ENCODE data around the gene PIK3R6. TPM values are rescaled to one million over a fixed set of nuclear protein-coding genes. Genes with fewer than 3 reads are reported as not detected.
"Not testable (repeated sequence)": the region's sequence is repeated elsewhere in the genome, so short reads cannot be mapped to it uniquely, and the experiment has no call there.

Gene PIK3R6
- total RNA-seq, 6 experiments from 2014 or later, result 0.18 to 0.62 (median 0.25) TPM; not detected in 1

- DNase-seq, result no peak
- no peak for ATAC-seq
- Histone ChIP-seq H3K36me3 (no peaks in the 10 kb centered on the region), H3K4me3 (no peak overlapping the region), H3K4me1 (no peaks in the 10 kb centered on the region), H3K27ac (no peak overlapping the region), H3K9me3 (no peaks in the 10 kb centered on the region), H3K27me3 (no peaks in the 10 kb centered on the region)
- no peak for TF ChIP-seq POLR2A (IDR thresholded peaks at IDR 0.05)
- no peak for TF ChIP-seq CTCF (IDR thresholded peaks at IDR 0.05)
- WGBS (ENCODE audit: insufficient coverage, low coverage, low lambda C conversion rate, missing lambda C conversion rate), result 68% methylated on average over 16 of the region's 23 CpGs
- intact Hi-C loops (cut with DNase I), result no loop called here
Observed at GRCh38 chr17:8885967-8886684, 18.7 kb upstream of the PIK3R6 start.

- ATAC-seq, result not testable (repeated sequence)
Observed at GRCh38 chr17:8885163-8885966, 17.9 kb upstream of the PIK3R6 start.

GRCh38 chr17:8884336-8884990, 17.0 kb upstream of the PIK3R6 start:
- no peaks in the 10 kb centered on the region for H3K9me3 ChIP-seq
- no peaks in the 10 kb centered on the region for H3K27me3 ChIP-seq
- 80% methylated on average over 5 of the region's 16 CpGs for WGBS (ENCODE audit: insufficient coverage, low coverage, low lambda C conversion rate, missing lambda C conversion rate)
- TF ChIP-seq CTCF (IDR thresholded peaks at IDR 0.05) (no peak), POLR2A (IDR thresholded peaks at IDR 0.05) (no peak)
- no peak overlapping the region for H3K27ac ChIP-seq
- intact Hi-C loops (cut with DNase I), result no loop called here
- H3K4me1 ChIP-seq, result no peaks in the 10 kb centered on the region
- H3K4me3 ChIP-seq, result no peak overlapping the region
- ATAC-seq (no peak), DNase-seq (no peak)
- no peaks in the 10 kb centered on the region for H3K36me3 ChIP-seq

More at GRCh38 chr17:8885163-8885966, 17.9 kb upstream of the PIK3R6 start:
- WGBS (ENCODE audit: insufficient coverage, low coverage, low lambda C conversion rate, missing lambda C conversion rate), result 73% methylated on average over 10 of the region's 30 CpGs
- H3K36me3 ChIP-seq; DNase-seq; H3K9me3 ChIP-seq; H3K27me3 ChIP-seq; H3K27ac ChIP-seq; H3K4me3 ChIP-seq; intact Hi-C loops (cut with DNase I); H3K4me1 ChIP-seq: not testable (repeated sequence)

- 82% methylated on average over 4 of the region's 4 CpGs for WGBS (ENCODE audit: insufficient coverage, low coverage, low lambda C conversion rate, missing lambda C conversion rate)
- Histone ChIP-seq H3K36me3 (no peaks in the 10 kb centered on the region), H3K9me3 (no peaks in the 10 kb centered on the region), H3K27ac (no peak overlapping the region), H3K4me1 (no peaks in the 10 kb centered on the region), H3K27me3 (no peaks in the 10 kb centered on the region), H3K4me3 (no peak overlapping the region)
- no peak for TF ChIP-seq POLR2A (IDR thresholded peaks at IDR 0.05)
- no peak for TF ChIP-seq CTCF (IDR thresholded peaks at IDR 0.05)
- intact Hi-C loops (cut with DNase I), result no loop called here
- no peak for DNase-seq
- ATAC-seq, result no peak
Observed at GRCh38 chr17:8883353-8883752, 15.9 kb upstream of the PIK3R6 start.

GRCh38 chr17:8881606-8882005, 14.1 kb upstream of the PIK3R6 start:
- ATAC-seq, result no peak
- intact Hi-C loops (cut with DNase I), result no loop called here

More at GRCh38 chr17:8881606-8882005, 14.1 kb upstream of the PIK3R6 start:
- Histone ChIP-seq H3K9me3 (no peaks in the 10 kb centered on the region), H3K36me3 (no peaks in the 10 kb centered on the region), H3K27ac (no peak overlapping the region), H3K27me3 (no peaks in the 10 kb centered on the region), H3K4me1 (no peaks in the 10 kb centered on the region), H3K4me3 (no peak overlapping the region)
- DNase-seq, result no peak
- 87% methylated on average over 4 of the region's 7 CpGs for WGBS (ENCODE audit: insufficient coverage, low coverage, low lambda C conversion rate, missing lambda C conversion rate)
- TF ChIP-seq CTCF (IDR thresholded peaks at IDR 0.05) (no peak), POLR2A (IDR thresholded peaks at IDR 0.05) (no peak)
